ENCODE results near the gene MAP2K6. TPM values are rescaled to one million over a fixed set of nuclear protein-coding genes. Genes with fewer than 3 reads are reported as not detected.

MAP2K6 gene
- total and polyA plus RNA-seq, 2 of the 8 experiments (the other 6 are each of a cell fraction or from before 2014, with no cell fraction given), result 11.0 to 44.1 TPM

GRCh38 chr17:69477204-69477902 lies 62.9 kb downstream of the MAP2K6 start:
- no peak overlapping the region for H2BK15ac ChIP-seq (ENCODE audit: low read length)
- H2AK5ac ChIP-seq (ENCODE audit: low read depth, low read length), result no peak overlapping the region
- H3K9ac ChIP-seq (replicated peaks in 1 of 4; ENCODE audit: extremely low read depth in 1 of 4, low read depth in 3 of 4, low read length in 3 of 4), result no peak overlapping the region
- no peak overlapping the region for H3K4ac ChIP-seq (replicated peaks; ENCODE audit: insufficient read length, low read depth, low read length)
- no peaks in the 10 kb centered on the region for H3K27me3 ChIP-seq (replicated peaks in 1 of 4; ENCODE audit: control insufficient read depth in 3 of 4, extremely low read depth in 1 of 4, insufficient read depth in 3 of 4, low read length in 3 of 4)
- H3K4me3 ChIP-seq (ENCODE audit: extremely low read depth in 1 of 4, insufficient read depth in 2 of 4, low read depth in 3 of 4, low read length in 4 of 4), result no peak overlapping the region
- no peak overlapping the region for H4K5ac ChIP-seq (ENCODE audit: insufficient read length, low read depth, low read length)
- ChIA-PET POLR2A (ENCODE audit: partially characterized antibody) (no interaction called here), CTCF (ENCODE audit: partially characterized antibody) (interaction anchor here (0.9 to 1.9 kb wide), 3 partner anchors 8 to 144 kb away, joined by 3 to 7 read pairs (median 4); no protein-coding TSS in a partner anchor)
- no peak overlapping the region for H4K91ac ChIP-seq (replicated peaks; ENCODE audit: insufficient read length, low read length)
- 92% methylated on average over 6 of the region's 6 CpGs; no CpG with 5 or more reads in 1 of the 2 experiments for WGBS, 2 experiments (ENCODE audit: extremely low coverage in 1 of 2, insufficient coverage in 1 of 2, insufficient read length in 1 of 2, insufficient replicate concordance in 2 of 2, low coverage in 1 of 2, low lambda C conversion rate in 2 of 2, missing lambda C conversion rate in 1 of 2)
- no peak overlapping the region for H3K23ac ChIP-seq (ENCODE audit: insufficient read length)
- H4K20me1 ChIP-seq (replicated peaks in 1 of 2; ENCODE audit: control insufficient read depth in 1 of 2, insufficient read depth in 2 of 2, low read length in 2 of 2), result no peaks in the 10 kb centered on the region
- H2BK12ac ChIP-seq (ENCODE audit: low read depth, low read length), result no peak overlapping the region
- FAIRE-seq (no peak), DNase-seq (ENCODE audit: low read depth in 1 of 2, low spot score in 2 of 2) (peak in 1 of 2 experiments; percentile 31)
- no peak overlapping the region for H2AFZ ChIP-seq (ENCODE audit: low read length)
- H3K27ac ChIP-seq (ENCODE audit: low read depth, low read length), result no peak overlapping the region
- H3K18ac ChIP-seq (ENCODE audit: extremely low read depth, low read length), result no peak overlapping the region
- no peaks in the 10 kb centered on the region for H3K23me2 ChIP-seq (ENCODE audit: low read depth, low read length)
- H3K14ac ChIP-seq (ENCODE audit: insufficient read length), result no peak overlapping the region
- no peaks in the 10 kb centered on the region for H3K4me1 ChIP-seq (replicated peaks in 1 of 4; ENCODE audit: control insufficient read depth in 3 of 4, insufficient read depth in 4 of 4, low read length in 3 of 4)
- no peak overlapping the region for H2BK20ac ChIP-seq (ENCODE audit: low read length)
- no peaks in the 10 kb centered on the region for H3K79me1 ChIP-seq (ENCODE audit: low read depth, low read length)
- no peak overlapping the region for H4K8ac ChIP-seq (ENCODE audit: extremely low read depth, insufficient read depth, low read length)
- no peaks in the 10 kb centered on the region for H3K9me3 ChIP-seq (ENCODE audit: insufficient read depth in 2 of 2, low read depth in 1 of 2, low read length in 1 of 2)
- no peaks in the 10 kb centered on the region for H3K36me3 ChIP-seq (ENCODE audit: control insufficient read depth in 2 of 4, insufficient read depth in 4 of 4, low read length in 3 of 4)
- H2BK120ac ChIP-seq (replicated peaks; ENCODE audit: low read depth, low read length), result no peak overlapping the region
- H2BK5ac ChIP-seq (ENCODE audit: low read depth, low read length), result no peak overlapping the region
- no peak overlapping the region for H3K56ac ChIP-seq (replicated peaks; ENCODE audit: insufficient read length, low read depth, low read length)
- H3K79me2 ChIP-seq (ENCODE audit: control insufficient read depth in 1 of 2, insufficient read depth in 2 of 2, low read length in 2 of 2), result peaks cover 0 to 2% of the 10 kb centered on the region in 2 experiments; a peak in 1 of 4 replicates
- no peak overlapping the region for H3K4me2 ChIP-seq (ENCODE audit: insufficient read depth in 1 of 2, low read depth in 2 of 2, low read length in 2 of 2)
- TF ChIP-seq CEBPB (IDR thresholded peaks at IDR 0.05; ENCODE audit: low read depth, low read length) (no peak), SP2 (IDR thresholded peaks at IDR 0.05; ENCODE audit: low read length) (no peak), TAF1 (IDR thresholded peaks at IDR 0.05; ENCODE audit: low read depth, low read length) (no peak)

Measured in H1 (cell line).